ENCODE data around the gene HIP1.
"Not testable (repeated sequence)": the region's sequence is repeated elsewhere in the genome, so short reads cannot be mapped to it uniquely, and the experiment has no call there.

The HIP1 gene

GRCh38 chr7:75593500-75594184 is 145.1 kb downstream of the HIP1 start:
- H3K36me3 ChIP-seq (ENCODE audit: insufficient read depth, low read length): peaks cover 25% of the 10 kb centered on the region
- not testable (repeated sequence) for H3K9me3 ChIP-seq (replicated peaks; ENCODE audit: low read length); H3K4me2 ChIP-seq (ENCODE audit: low read length); H3K4me3 ChIP-seq (ENCODE audit: low read length); H3K27me3 ChIP-seq (ENCODE audit: control insufficient read depth, insufficient read depth, low read length); H3K9ac ChIP-seq (ENCODE audit: low read depth, low read length)
- H3K4me1 ChIP-seq (ENCODE audit: control insufficient read depth, insufficient read depth, low read length): peaks cover 15% of the 10 kb centered on the region

- H3K36me3 ChIP-seq (ENCODE audit: insufficient read depth, low read length): peaks cover 25% of the 10 kb centered on the region
- H3K4me1 ChIP-seq (ENCODE audit: control insufficient read depth, insufficient read depth, low read length): peaks cover 4% of the 10 kb centered on the region
- no peak overlapping the region for H3K4me2 ChIP-seq (ENCODE audit: low read length)
- H3K9ac ChIP-seq (ENCODE audit: low read depth, low read length): no peak overlapping the region
- no peaks in the 10 kb centered on the region for H3K27me3 ChIP-seq (ENCODE audit: control insufficient read depth, insufficient read depth, low read length)
- H3K4me3 ChIP-seq (ENCODE audit: low read length): no peak overlapping the region
- H3K9me3 ChIP-seq (replicated peaks; ENCODE audit: low read length): no peaks in the 10 kb centered on the region
Measured at GRCh38 chr7:75591467-75592255, 147.1 kb downstream of the HIP1 start.

GRCh38 chr7:75590373-75591005 is 148.3 kb downstream of the HIP1 start:
- Histone ChIP-seq H3K27me3 (ENCODE audit: control insufficient read depth, insufficient read depth, low read length) (no peaks in the 10 kb centered on the region), H3K9me3 (replicated peaks; ENCODE audit: low read length) (no peaks in the 10 kb centered on the region), H3K4me1 (ENCODE audit: control insufficient read depth, insufficient read depth, low read length) (no peaks in the 10 kb centered on the region), H3K36me3 (ENCODE audit: insufficient read depth, low read length) (peaks cover 29% of the 10 kb centered on the region), H3K9ac (ENCODE audit: low read depth, low read length) (no peak overlapping the region), H3K4me2 (ENCODE audit: low read length) (no peak overlapping the region), H3K4me3 (ENCODE audit: low read length) (no peak overlapping the region)

DNA sequence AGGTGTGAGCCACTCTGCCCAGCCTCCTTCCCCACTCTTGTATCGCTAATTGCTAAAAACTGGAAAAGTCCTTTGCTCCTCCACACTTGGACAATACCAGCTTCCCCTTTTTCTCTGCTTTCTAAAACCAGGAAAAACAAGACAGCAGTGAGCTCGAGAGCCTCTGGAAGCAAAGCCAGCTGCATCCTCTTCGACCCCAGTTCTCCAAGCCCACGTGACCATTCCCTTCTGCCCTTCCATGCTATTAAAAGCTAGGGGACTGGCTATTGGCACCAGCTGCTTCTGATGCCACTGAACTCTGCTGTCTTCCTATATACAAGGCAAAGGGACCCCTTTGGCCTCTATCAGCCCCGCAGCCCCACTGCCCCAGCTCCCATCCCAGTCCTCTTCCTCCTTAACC is 154.4 kb downstream of the HIP1 start:
- Histone ChIP-seq H3K4me1 (ENCODE audit: control insufficient read depth, insufficient read depth, low read length) (no peaks in the 10 kb centered on the region), H3K9ac (ENCODE audit: low read depth, low read length) (no peak overlapping the region), H3K4me2 (ENCODE audit: low read length) (no peak overlapping the region), H3K36me3 (ENCODE audit: insufficient read depth, low read length) (peaks cover 43% of the 10 kb centered on the region), H3K9me3 (replicated peaks; ENCODE audit: low read length) (no peaks in the 10 kb centered on the region), H3K27me3 (ENCODE audit: control insufficient read depth, insufficient read depth, low read length) (no peaks in the 10 kb centered on the region), H3K4me3 (ENCODE audit: low read length) (no peak overlapping the region)

GRCh38 chr7:75583255-75583654 is 155.5 kb downstream of the HIP1 start:
- H3K9ac ChIP-seq (ENCODE audit: low read depth, low read length): no peak overlapping the region
- H3K4me1 ChIP-seq (ENCODE audit: control insufficient read depth, insufficient read depth, low read length): no peaks in the 10 kb centered on the region
- peaks cover 43% of the 10 kb centered on the region for H3K36me3 ChIP-seq (ENCODE audit: insufficient read depth, low read length)

DNA sequence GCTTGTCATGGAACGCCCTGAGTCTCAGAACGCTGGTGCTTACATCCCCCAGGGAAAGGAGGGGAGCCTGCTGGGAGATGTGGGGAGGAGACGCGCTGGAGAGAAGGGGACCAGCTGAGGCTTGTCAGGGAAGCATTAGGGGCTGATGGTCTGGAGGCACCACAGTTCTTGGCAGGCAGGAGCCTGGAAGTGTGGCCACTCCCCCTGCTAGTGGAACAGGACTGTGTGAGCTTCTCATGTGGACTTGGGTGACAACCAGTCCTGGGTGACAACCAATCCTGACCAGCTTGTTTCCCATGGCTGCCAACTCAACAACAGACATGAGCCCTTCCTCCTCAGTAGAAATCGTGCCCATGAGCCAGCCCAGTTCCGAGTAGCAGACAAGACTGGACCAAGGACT is 158.8 kb downstream of the HIP1 start:
- Histone ChIP-seq H3K9me3 (replicated peaks; ENCODE audit: low read length) (no peaks in the 10 kb centered on the region), H3K4me3 (ENCODE audit: low read length) (no peak overlapping the region), H3K4me2 (ENCODE audit: low read length) (no peak overlapping the region), H3K36me3 (ENCODE audit: insufficient read depth, low read length) (peaks cover 51% of the 10 kb centered on the region), H3K4me1 (ENCODE audit: control insufficient read depth, insufficient read depth, low read length) (no peaks in the 10 kb centered on the region), H3K27me3 (ENCODE audit: control insufficient read depth, insufficient read depth, low read length) (no peaks in the 10 kb centered on the region), H3K9ac (ENCODE audit: low read depth, low read length) (no peak overlapping the region)

More at GRCh38 chr7:75583255-75583654, 155.5 kb downstream of the HIP1 start:
- Histone ChIP-seq H3K9me3 (replicated peaks; ENCODE audit: low read length) (no peaks in the 10 kb centered on the region), H3K4me2 (ENCODE audit: low read length) (no peak overlapping the region), H3K27me3 (ENCODE audit: control insufficient read depth, insufficient read depth, low read length) (no peaks in the 10 kb centered on the region), H3K4me3 (ENCODE audit: low read length) (no peak overlapping the region)

DNA sequence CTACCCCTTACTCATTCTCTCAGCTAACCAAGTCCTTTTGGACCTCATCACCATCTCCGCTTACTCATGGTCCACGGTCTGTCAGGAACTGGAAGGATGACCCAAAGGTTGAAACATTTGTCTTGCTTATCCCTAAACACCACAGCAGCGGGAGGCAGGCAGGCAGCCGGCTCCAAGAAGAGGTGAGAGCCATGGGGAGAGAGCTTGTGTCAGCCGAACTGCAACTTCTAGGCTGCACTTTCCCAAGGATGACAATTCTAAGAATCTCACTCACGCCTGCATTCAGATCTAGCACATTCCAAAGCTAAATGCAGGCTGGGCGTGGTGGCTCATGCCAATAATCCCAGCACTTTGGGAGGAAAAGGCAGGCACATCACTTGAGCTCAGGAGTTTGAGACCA is 160.7 kb downstream of the HIP1 start:
- Histone ChIP-seq H3K9me3 (replicated peaks; ENCODE audit: low read length) (no peaks in the 10 kb centered on the region), H3K36me3 (ENCODE audit: insufficient read depth, low read length) (peaks cover 53% of the 10 kb centered on the region), H3K4me3 (ENCODE audit: low read length) (no peak overlapping the region), H3K4me1 (ENCODE audit: control insufficient read depth, insufficient read depth, low read length) (no peaks in the 10 kb centered on the region), H3K4me2 (ENCODE audit: low read length) (no peak overlapping the region), H3K9ac (ENCODE audit: low read depth, low read length) (no peak overlapping the region), H3K27me3 (ENCODE audit: control insufficient read depth, insufficient read depth, low read length) (no peaks in the 10 kb centered on the region)

- Histone ChIP-seq H3K4me2 (ENCODE audit: low read length) (no peak overlapping the region), H3K27me3 (ENCODE audit: control insufficient read depth, insufficient read depth, low read length) (no peaks in the 10 kb centered on the region), H3K9ac (ENCODE audit: low read depth, low read length) (no peak overlapping the region), H3K4me3 (ENCODE audit: low read length) (no peak overlapping the region), H3K36me3 (ENCODE audit: insufficient read depth, low read length) (peaks cover 54% of the 10 kb centered on the region), H3K9me3 (replicated peaks; ENCODE audit: low read length) (no peaks in the 10 kb centered on the region), H3K4me1 (ENCODE audit: control insufficient read depth, insufficient read depth, low read length) (no peaks in the 10 kb centered on the region)
Measured at GRCh38 chr7:75575488-75576121, 163.1 kb downstream of the HIP1 start.

DNA sequence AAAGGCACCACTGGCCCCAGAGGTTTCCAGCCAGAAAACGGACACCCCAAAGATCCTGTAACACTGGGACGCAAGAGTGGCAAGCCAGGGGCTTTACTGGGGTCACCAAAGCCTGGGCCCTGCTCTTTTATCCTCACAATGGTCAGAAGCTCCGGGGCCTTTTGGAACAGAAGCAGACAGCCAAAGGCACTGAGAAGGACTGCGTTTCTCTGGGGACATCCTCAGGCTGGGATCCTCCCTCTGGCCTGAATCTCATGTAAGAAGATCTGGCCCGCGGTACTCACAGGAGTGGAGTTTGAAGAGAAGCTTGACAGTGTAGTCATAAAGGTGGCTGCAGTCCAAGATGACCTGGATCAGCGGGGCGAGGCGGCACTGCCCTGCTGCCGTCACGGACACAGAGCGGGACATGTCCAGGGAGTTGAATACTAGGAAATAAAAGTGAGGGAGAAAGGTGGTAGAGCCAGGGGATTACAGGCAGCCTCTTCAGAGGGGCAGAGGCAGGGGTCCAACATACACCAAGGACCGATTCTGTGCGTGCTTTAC is 165.2 kb downstream of the HIP1 start:
- Histone ChIP-seq H3K9ac (ENCODE audit: low read depth, low read length) (no peak overlapping the region), H3K4me1 (ENCODE audit: control insufficient read depth, insufficient read depth, low read length) (no peaks in the 10 kb centered on the region), H3K27me3 (ENCODE audit: control insufficient read depth, insufficient read depth, low read length) (no peaks in the 10 kb centered on the region), H3K4me2 (ENCODE audit: low read length) (no peak overlapping the region), H3K9me3 (replicated peaks; ENCODE audit: low read length) (no peaks in the 10 kb centered on the region), H3K36me3 (ENCODE audit: insufficient read depth, low read length) (peaks cover 47% of the 10 kb centered on the region), H3K4me3 (ENCODE audit: low read length) (no peak overlapping the region)

- H3K9ac ChIP-seq (ENCODE audit: low read depth, low read length): no peak overlapping the region
Measured at GRCh38 chr7:75572814-75573213, 165.9 kb downstream of the HIP1 start.

DNA sequence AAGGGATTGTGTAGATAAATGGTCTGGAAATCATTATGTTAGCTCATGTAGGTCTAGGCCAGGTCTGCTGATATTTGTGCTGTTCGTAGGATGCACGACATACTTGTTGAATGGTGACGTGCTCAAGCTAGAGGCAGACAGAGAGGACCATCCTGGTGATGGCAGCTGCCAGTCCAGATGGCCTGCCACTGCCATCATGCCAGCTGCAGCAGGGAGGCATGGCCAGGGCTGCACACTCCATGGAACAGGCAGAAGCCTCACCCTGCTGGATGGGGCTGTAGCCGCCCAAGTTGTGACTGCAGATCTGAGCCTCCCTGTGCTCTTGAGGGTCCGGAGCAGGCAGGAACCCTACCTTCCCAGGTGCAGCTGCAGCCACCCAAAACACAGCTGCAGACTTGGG is 166.3 kb downstream of the HIP1 start:
- H3K36me3 ChIP-seq (ENCODE audit: insufficient read depth, low read length): peaks cover 51% of the 10 kb centered on the region
- no peaks in the 10 kb centered on the region for H3K27me3 ChIP-seq (ENCODE audit: control insufficient read depth, insufficient read depth, low read length)
- no peak overlapping the region for H3K4me2 ChIP-seq (ENCODE audit: low read length)
- no peak overlapping the region for H3K4me3 ChIP-seq (ENCODE audit: low read length)
- no peak overlapping the region for H3K9ac ChIP-seq (ENCODE audit: low read depth, low read length)
- no peaks in the 10 kb centered on the region for H3K9me3 ChIP-seq (replicated peaks; ENCODE audit: low read length)
- no peaks in the 10 kb centered on the region for H3K4me1 ChIP-seq (ENCODE audit: control insufficient read depth, insufficient read depth, low read length)

More at GRCh38 chr7:75572814-75573213, 165.9 kb downstream of the HIP1 start:
- Histone ChIP-seq H3K36me3 (ENCODE audit: insufficient read depth, low read length) (peaks cover 50% of the 10 kb centered on the region), H3K4me2 (ENCODE audit: low read length) (no peak overlapping the region), H3K27me3 (ENCODE audit: control insufficient read depth, insufficient read depth, low read length) (no peaks in the 10 kb centered on the region), H3K4me1 (ENCODE audit: control insufficient read depth, insufficient read depth, low read length) (no peaks in the 10 kb centered on the region), H3K9me3 (replicated peaks; ENCODE audit: low read length) (no peaks in the 10 kb centered on the region), H3K4me3 (ENCODE audit: low read length) (no peak overlapping the region)
